Spleen (tissue), 7 donors: ENCODE measurements around the gene FRMD7.

Source experiments
- POLR2A ChIP-seq, 3 donors: fragments of 450-650 bp; IDR thresholded peaks; one replicate each; pipeline ENCODE4 v1.5.1; 2017; ENCODE audit warnings: antibody characterized with exemption in 3 of 3, mild to moderate bottlenecking in 1 of 3
- TF ChIP-seq, protein P1 (sequence below), 11 experiments: fragments of 200-600 bp in 7 of 11; fragments of 450-650 bp in 4 of 11; sonication (generic) in 4 of 11; IDR thresholded peaks in 8 of 11; conservative IDR thresholded peaks in 3 of 11; 1 replicate in 7 of 11; 2 replicates in 4 of 11; pipeline versions ENCODE4 v1.4.0 to v1.8.0; 2016 to 2021; ENCODE audit warnings: antibody characterized with exemption in 11 of 11, inconsistent platforms in 4 of 11, mild to moderate bottlenecking in 1 of 11
- donor health status: DM: no; HTN: no; CAD: no; lungs with moderate emphysema.
- donor health status: DM: no; HTN: no; CAD: no.
- donor health status: DM: no; HTN: no; CAD: no.

DNA sequence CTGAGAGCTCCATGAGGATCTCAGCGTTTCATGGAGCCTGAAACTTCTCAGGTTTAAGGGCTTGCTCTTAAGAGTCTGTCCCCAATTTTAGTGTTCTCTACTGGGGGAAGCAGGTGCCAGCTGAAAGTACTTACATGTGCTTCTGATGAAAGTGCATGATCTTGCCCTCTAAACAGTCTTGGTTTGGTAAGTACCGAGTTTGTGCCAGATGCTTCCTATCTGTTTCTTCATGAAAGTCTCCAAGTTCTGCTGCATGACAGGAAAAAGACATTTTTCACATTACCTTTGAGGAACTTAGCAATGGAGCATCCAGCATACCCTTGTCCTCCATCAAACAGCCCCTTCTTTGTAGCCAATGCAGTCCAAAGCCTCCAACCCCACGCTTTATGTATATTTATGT is 42.0 kb downstream of the FRMD7 start:
- TF ChIP-seq, protein P1, sequence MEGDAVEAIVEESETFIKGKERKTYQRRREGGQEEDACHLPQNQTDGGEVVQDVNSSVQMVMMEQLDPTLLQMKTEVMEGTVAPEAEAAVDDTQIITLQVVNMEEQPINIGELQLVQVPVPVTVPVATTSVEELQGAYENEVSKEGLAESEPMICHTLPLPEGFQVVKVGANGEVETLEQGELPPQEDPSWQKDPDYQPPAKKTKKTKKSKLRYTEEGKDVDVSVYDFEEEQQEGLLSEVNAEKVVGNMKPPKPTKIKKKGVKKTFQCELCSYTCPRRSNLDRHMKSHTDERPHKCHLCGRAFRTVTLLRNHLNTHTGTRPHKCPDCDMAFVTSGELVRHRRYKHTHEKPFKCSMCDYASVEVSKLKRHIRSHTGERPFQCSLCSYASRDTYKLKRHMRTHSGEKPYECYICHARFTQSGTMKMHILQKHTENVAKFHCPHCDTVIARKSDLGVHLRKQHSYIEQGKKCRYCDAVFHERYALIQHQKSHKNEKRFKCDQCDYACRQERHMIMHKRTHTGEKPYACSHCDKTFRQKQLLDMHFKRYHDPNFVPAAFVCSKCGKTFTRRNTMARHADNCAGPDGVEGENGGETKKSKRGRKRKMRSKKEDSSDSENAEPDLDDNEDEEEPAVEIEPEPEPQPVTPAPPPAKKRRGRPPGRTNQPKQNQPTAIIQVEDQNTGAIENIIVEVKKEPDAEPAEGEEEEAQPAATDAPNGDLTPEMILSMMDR (IDR thresholded peaks at IDR 0.05 in 8 of 11, conservative IDR thresholded peaks at IDR 0.05 in 3 of 11): no peak
- no peak for TF ChIP-seq POLR2A (IDR thresholded peaks at IDR 0.05)
